Neural progenitor cell (in vitro differentiated cells): ENCODE data around the gene MCMBP. TPM values are rescaled to one million over a fixed set of nuclear protein-coding genes. Genes with fewer than 3 reads are reported as not detected.

Source experiments
- DNase-seq: peaks from one replicate; pipeline ENCODE4 v3.0.0-alpha.2; 2016; ENCODE audit warnings: low spot score
- H2AFZ ChIP-seq: fragments of 200-600 bp; sonication (generic); replicated peaks from 2 replicates; pipeline ENCODE4 v1.6.1; 2016; ENCODE audit warnings: antibody characterized with exemption
- H3F3A ChIP-seq: fragments of 200-600 bp; sonication (generic); 2 replicates; pipeline ENCODE4 v1.6.1; 2016; ENCODE audit warnings: antibody characterized with exemption, low read depth
- H3K27ac ChIP-seq: fragments of 200-600 bp; sonication (generic); 2 replicates; pipeline ENCODE4 v1.5.1; 2016; ENCODE audit warnings: mild to moderate bottlenecking
- H3K27me3 ChIP-seq: fragments of 200-600 bp; sonication (generic); 2 replicates; pipeline ENCODE4 v1.6.1; 2016; ENCODE audit warnings: mild to moderate bottlenecking, moderate library complexity
- H3K36me3 ChIP-seq: fragments of 200-600 bp; sonication (generic); 2 replicates; pipeline ENCODE4 v1.5.1; 2016
- H3K4me1 ChIP-seq: fragments of 200-600 bp; sonication (generic); 2 replicates; pipeline ENCODE4 v1.6.1; 2016; ENCODE audit warnings: mixed run types
- H3K4me2 ChIP-seq: fragments of 200-600 bp; sonication (generic); 2 replicates; pipeline ENCODE4 v1.6.1; 2016
- H3K4me3 ChIP-seq: fragments of 200-600 bp; sonication (generic); 2 replicates; pipeline ENCODE4 v1.5.1; 2016
- H3K79me2 ChIP-seq: fragments of 200-600 bp; sonication (generic); 2 replicates; pipeline ENCODE4 v1.6.1; 2016; ENCODE audit warnings: low read depth
- H3K9ac ChIP-seq: fragments of 200-600 bp; sonication (generic); 2 replicates; pipeline ENCODE4 v1.6.1; 2016
- H3K9me3 ChIP-seq: fragments of 200-600 bp; sonication (generic); 2 replicates; pipeline ENCODE4 v1.5.1; 2016; ENCODE audit warnings: low read depth
- H4K20me1 ChIP-seq: fragments of 200-600 bp; sonication (generic); 2 replicates; pipeline ENCODE4 v1.6.1; 2016; ENCODE audit warnings: low read depth
- H3K27ac Mint-ChIP-seq: 3 replicates; pipeline ENCODE4 v1.8.0; 2021; ENCODE audit warnings: mixed read lengths
- H3K27me3 Mint-ChIP-seq: 2 replicates; pipeline ENCODE4 v1.8.0; 2022; ENCODE audit warnings: low read depth, mild to moderate bottlenecking, inconsistent platforms, moderate library complexity, mixed read lengths; ENCODE audit not compliant: insufficient read depth
- H3K36me3 Mint-ChIP-seq: 3 replicates; pipeline ENCODE4 v1.8.0; 2021; ENCODE audit warnings: mixed read lengths
- H3K4me1 Mint-ChIP-seq: 3 replicates; pipeline ENCODE4 v1.8.0; 2021; ENCODE audit warnings: mixed read lengths
- H3K4me3 Mint-ChIP-seq: 3 replicates; pipeline ENCODE4 v1.8.0; 2021; ENCODE audit warnings: mild to moderate bottlenecking, moderate library complexity, mixed read lengths
- H3K9me3 Mint-ChIP-seq: 3 replicates; pipeline ENCODE4 v1.8.0; 2020; ENCODE audit warnings: mixed read lengths
- CTCF ChIP-seq: fragments of 200-600 bp; sonication (generic); IDR thresholded peaks from 2 replicates; pipeline ENCODE4 v1.5.1; 2017; ENCODE audit warnings: antibody characterized with exemption, mild to moderate bottlenecking
- EZH2 ChIP-seq: fragments of 200-600 bp; sonication (generic); IDR thresholded peaks from 2 replicates; pipeline ENCODE4 v1.6.1; 2017; ENCODE audit warnings: antibody characterized with exemption, mild to moderate bottlenecking, moderate library complexity
- EZH2phosphoT487 ChIP-seq: fragments of 200-600 bp; sonication (generic); IDR thresholded peaks from 2 replicates; pipeline ENCODE4 v1.6.1; 2017; ENCODE audit warnings: antibody characterized with exemption
- total RNA-seq: library from RNA; depleted of rRNA; stranded (reverse); fragments of >200 nt; gene quantifications from 2 replicates; pipeline ENCODE4 v1.2.3, GENCODE V29; 2015; ENCODE audit warnings: low replicate concordance

The MCMBP gene
- total RNA-seq, 1 donor from 2014 or later = 86.3 TPM

- H3K4me2 ChIP-seq = no peak overlapping the region
- H3K27ac ChIP-seq = no peak overlapping the region
- no peak overlapping the region for H3K9ac ChIP-seq
- peaks cover 11% of the 10 kb centered on the region for H3F3A ChIP-seq
- H3K4me1 ChIP-seq = peaks cover 5% of the 10 kb centered on the region
- Mint-ChIP-seq H3K9me3 (peaks cover 31% of the 10 kb centered on the region), H3K4me1 (peaks cover 15% of the 10 kb centered on the region), H3K36me3 (peaks cover 37% of the 10 kb centered on the region), H3K4me3 (no peak overlapping the region), H3K27ac (no peak overlapping the region), H3K27me3 (no peaks in the 10 kb centered on the region)
- H3K4me3 ChIP-seq = no peak overlapping the region
- peaks cover 100% of the 10 kb centered on the region for H3K79me2 ChIP-seq
- peaks cover 56% of the 10 kb centered on the region for H4K20me1 ChIP-seq
- no peak for DNase-seq
- H3K9me3 ChIP-seq = peaks cover 12% of the 10 kb centered on the region
- H3K27me3 ChIP-seq = no peaks in the 10 kb centered on the region
- no peak overlapping the region for H2AFZ ChIP-seq
- TF ChIP-seq CTCF (no peak), EZH2 (no peak), EZH2phosphoT487 (no peak)
- peaks cover 12% of the 10 kb centered on the region for H3K36me3 ChIP-seq
Measured at GRCh38 chr10:119865699-119866240, 6.9 kb downstream of the MCMBP start.

DNA sequence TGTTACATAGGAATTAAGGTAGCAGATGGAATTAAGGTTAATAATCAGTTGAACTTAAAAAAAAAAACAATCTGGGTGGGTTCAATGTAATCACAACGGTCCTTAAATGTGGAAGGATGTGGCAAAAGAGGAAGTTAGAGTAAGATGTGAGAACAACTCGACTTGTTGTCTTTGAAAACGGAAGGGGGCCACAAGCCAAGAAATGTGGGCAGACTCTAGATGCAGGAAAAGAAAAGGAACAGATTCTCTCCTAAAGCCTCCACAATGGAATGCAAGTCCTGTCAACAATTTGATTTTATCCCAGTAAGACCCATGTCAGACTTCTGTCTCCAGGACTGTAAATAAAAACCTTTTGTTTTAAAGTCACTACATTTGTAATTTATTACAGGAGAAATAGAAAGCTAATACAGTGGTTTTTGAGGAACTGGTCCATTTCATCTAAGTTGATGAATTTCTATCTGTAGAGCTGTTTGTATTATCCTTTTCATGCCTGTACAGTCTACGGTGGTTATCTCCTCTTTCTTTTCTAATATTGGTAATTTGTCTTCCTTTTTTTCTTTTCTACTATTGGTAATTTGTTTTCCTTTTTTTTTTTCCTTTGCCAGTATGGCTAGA lies 8.6 kb downstream of the MCMBP start:
- Mint-ChIP-seq H3K27me3 (no peaks in the 10 kb centered on the region), H3K36me3 (peaks cover 38% of the 10 kb centered on the region), H3K4me1 (peaks cover 14% of the 10 kb centered on the region), H3K9me3 (peaks cover 31% of the 10 kb centered on the region), H3K4me3 (no peak overlapping the region), H3K27ac (no peak overlapping the region)
- H3K9me3 ChIP-seq = peaks cover 12% of the 10 kb centered on the region
- no peaks in the 10 kb centered on the region for H3K27me3 ChIP-seq
- H3K27ac ChIP-seq = no peak overlapping the region
- no peak overlapping the region for H3K9ac ChIP-seq
- H3K79me2 ChIP-seq = peaks cover 100% of the 10 kb centered on the region
- peaks cover 12% of the 10 kb centered on the region for H3K36me3 ChIP-seq
- peaks cover 55% of the 10 kb centered on the region for H4K20me1 ChIP-seq
- H3K4me1 ChIP-seq = no peaks in the 10 kb centered on the region
- H3F3A ChIP-seq = peaks cover 22% of the 10 kb centered on the region
- no peak overlapping the region for H2AFZ ChIP-seq
- DNase-seq = no peak
- no peak overlapping the region for H3K4me3 ChIP-seq
- no peak for TF ChIP-seq CTCF
- TF ChIP-seq EZH2phosphoT487 = no peak
- H3K4me2 ChIP-seq = no peak overlapping the region

- H3K9me3 Mint-ChIP-seq = peaks cover 26% of the 10 kb centered on the region
- peaks cover 8% of the 10 kb centered on the region for H3K4me1 Mint-ChIP-seq
- no peaks in the 10 kb centered on the region for H3K27me3 ChIP-seq
Measured at GRCh38 chr10:119862524-119862923, 10.1 kb downstream of the MCMBP start.

More at GRCh38 chr10:119862524-119862923, 10.1 kb downstream of the MCMBP start:
- TF ChIP-seq EZH2phosphoT487 (no peak), EZH2 (no peak)
- Histone ChIP-seq H3K9ac (no peak overlapping the region), H2AFZ (no peak overlapping the region), H3K4me3 (no peak overlapping the region), H3K36me3 (peaks cover 13% of the 10 kb centered on the region), H3K4me1 (no peaks in the 10 kb centered on the region), H3K27ac (no peak overlapping the region), H3K9me3 (peaks cover 12% of the 10 kb centered on the region), H3F3A (peaks cover 22% of the 10 kb centered on the region), H3K4me2 (no peak overlapping the region), H4K20me1 (peaks cover 43% of the 10 kb centered on the region), H3K79me2 (peaks cover 100% of the 10 kb centered on the region)
- Mint-ChIP-seq H3K4me3 (no peak overlapping the region), H3K27ac (no peak overlapping the region), H3K36me3 (peaks cover 33% of the 10 kb centered on the region), H3K27me3 (no peaks in the 10 kb centered on the region)
- no peak for DNase-seq
